Measurements from ENCODE around the gene ZNF526.

ZNF526 gene

DNA sequence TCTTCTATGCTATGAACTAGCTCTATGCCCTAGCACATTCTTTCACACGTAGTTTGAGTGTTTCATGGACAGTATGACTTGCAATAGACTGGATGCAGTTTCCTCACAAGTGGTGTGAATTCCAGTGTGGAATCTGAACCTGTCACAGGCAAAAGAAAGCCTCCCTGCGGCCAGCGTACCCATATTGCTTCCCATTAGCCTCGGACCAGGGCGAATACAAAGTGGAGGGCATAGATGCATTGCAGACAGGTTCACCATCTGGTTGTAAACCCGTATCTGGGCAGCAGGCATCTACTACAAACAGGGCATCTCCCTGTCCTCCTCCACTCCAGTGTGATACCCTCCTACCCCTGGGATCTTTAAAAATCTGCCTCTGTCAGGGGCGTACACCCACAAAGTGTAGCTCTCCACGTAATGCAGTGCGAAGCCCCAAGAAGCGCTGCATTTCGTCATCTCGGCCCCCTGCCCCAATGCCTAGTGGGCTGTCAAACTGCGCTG, 47.6 kb downstream of the ZNF526 start:
- TF ChIP-seq POLR2A (IDR thresholded peaks at IDR 0.05; ENCODE audit: extremely low read depth, insufficient read length) = no peak
- TF ChIP-seq CTCF (IDR thresholded peaks at IDR 0.05; ENCODE audit: low read depth, low read length) = no peak
- TF ChIP-seq MAX (IDR thresholded peaks at IDR 0.05; ENCODE audit: low read depth, low read length) = no peak
- TF ChIP-seq MYC (IDR thresholded peaks at IDR 0.05; ENCODE audit: low read depth, low read length) = no peak
- H3K4me3 ChIP-seq (ENCODE audit: low read depth, low read length) = peak overlapping the region; percentile 51
- DNase-seq (ENCODE audit: low read depth) = no peak

GRCh38 chr19:42268142-42268703, 48.1 kb downstream of the ZNF526 start:
- peak overlapping the region; percentile 74 for H3K4me3 ChIP-seq (ENCODE audit: low read depth, low read length)
- DNase-seq (ENCODE audit: low read depth) = peak; percentile 97
- TF ChIP-seq POLR2A (IDR thresholded peaks at IDR 0.05; ENCODE audit: extremely low read depth, insufficient read length) = peak; percentile 25
- TF ChIP-seq MYC (IDR thresholded peaks at IDR 0.05; ENCODE audit: low read depth, low read length) = no peak; the same call in 1 of the 2 replicates
- no peak for TF ChIP-seq CTCF (IDR thresholded peaks at IDR 0.05; ENCODE audit: low read depth, low read length)
- peak; percentile 93 for TF ChIP-seq MAX (IDR thresholded peaks at IDR 0.05; ENCODE audit: low read depth, low read length)

DNA sequence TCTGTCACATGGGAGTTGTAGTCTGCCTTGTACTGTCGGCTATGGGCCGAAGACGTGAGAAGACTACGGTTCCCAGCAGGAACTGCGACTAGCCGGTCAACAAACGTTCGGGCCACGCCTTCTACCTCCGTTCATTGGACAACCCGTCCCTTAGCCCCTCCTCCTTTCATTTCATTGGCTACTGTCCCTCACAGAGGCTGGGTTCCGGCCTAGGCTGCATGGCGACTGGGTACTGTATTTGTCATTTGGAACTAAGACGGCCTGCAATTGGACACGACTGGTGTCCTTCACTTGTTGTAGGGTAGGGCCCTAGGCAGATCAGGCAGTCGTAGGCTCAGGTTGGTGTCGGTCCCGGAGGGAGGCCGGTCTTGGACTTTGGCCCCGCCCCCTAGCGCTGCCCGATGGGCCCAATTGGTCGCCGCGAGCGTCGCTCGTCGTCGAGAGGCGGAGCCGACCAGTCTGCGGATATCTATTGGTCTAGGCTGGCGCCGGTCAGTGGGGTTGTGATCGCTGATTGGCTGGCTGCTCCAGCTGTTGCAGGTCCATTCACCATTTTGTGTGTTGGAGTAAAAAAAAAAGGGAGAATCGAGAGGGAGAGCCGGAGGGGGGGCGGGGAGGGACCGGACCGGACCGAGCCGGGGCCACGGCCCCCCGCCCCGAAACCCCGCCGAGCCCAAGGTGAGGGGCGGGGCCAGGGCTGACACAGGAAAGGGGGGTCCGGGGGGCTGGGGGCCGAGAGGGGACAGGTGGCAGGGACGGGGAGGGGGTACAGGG, 48.8 kb downstream of the ZNF526 start, which contains the start of gene CIC:
TSS of gene CIC (plus strand) at position 549 of the 774 bp plus-strand sequence. CDS start 2,532 bp downstream, outside the sequence.
- no peak for TF ChIP-seq POLR2A (IDR thresholded peaks at IDR 0.05; ENCODE audit: extremely low read depth, insufficient read length)
- no peak for TF ChIP-seq CTCF (IDR thresholded peaks at IDR 0.05; ENCODE audit: low read depth, low read length)
- no peak for TF ChIP-seq MAX (IDR thresholded peaks at IDR 0.05; ENCODE audit: low read depth, low read length)
- TF ChIP-seq MYC (IDR thresholded peaks at IDR 0.05; ENCODE audit: low read depth, low read length) = no peak
- peak; percentile 99 for DNase-seq (ENCODE audit: low read depth)

GRCh38 chr19:42269478-42270345, 49.6 kb downstream of the ZNF526 start:
- H3K4me3 ChIP-seq (ENCODE audit: low read depth, low read length) = peak overlapping the region; percentile 66
- TF ChIP-seq CTCF (IDR thresholded peaks at IDR 0.05; ENCODE audit: low read depth, low read length) = no peak
- TF ChIP-seq POLR2A (IDR thresholded peaks at IDR 0.05; ENCODE audit: extremely low read depth, insufficient read length) = no peak
- TF ChIP-seq MAX (IDR thresholded peaks at IDR 0.05; ENCODE audit: low read depth, low read length) = no peak
- no peak for TF ChIP-seq MYC (IDR thresholded peaks at IDR 0.05; ENCODE audit: low read depth, low read length)
- DNase-seq (ENCODE audit: low read depth) = no peak

More for the DNA sequence above, 48.8 kb downstream of the ZNF526 start, which contains the start of gene CIC:
- H3K4me3 ChIP-seq (ENCODE audit: low read depth, low read length) = peak within 1 kb of the TSS; percentile 74

DNA sequence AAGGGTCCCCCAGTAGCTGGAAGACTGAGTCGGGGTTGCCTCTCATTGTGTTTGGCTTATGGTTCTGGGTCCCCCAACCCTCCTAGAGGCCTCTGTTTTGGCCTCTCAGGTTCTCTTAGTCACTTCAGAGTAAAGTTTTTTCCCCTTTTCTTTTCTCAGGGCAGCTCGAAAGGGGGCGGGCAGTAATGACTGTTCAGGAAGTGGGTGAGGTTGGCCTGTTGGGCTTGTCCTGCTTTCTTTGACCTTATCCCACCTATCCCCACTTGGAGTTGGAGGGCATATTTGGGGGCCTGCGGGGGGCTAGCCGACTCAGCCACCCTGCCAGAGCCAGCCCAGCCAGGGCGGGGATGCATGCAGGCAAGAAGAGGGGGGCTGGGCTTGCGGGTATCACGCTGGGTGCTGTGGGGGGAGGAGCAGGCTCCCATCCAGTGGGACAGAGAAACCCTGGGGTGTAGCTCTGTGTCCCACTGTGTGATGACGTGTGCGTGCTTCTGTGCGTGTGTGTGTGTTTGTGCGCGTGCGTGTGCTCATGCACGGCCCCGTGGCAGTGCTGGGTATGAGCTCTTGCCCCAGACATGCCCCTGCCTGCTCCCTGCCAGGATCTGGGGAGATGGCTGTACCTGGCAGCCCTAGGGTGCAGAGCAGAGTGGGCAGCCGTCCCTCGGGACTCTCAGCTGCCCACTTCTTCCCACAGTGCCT, 50.4 kb downstream of the ZNF526 start:
- peak overlapping the region; percentile 66 for H3K4me3 ChIP-seq (ENCODE audit: low read depth, low read length)
- peak; percentile 60 for DNase-seq (ENCODE audit: low read depth)
- TF ChIP-seq POLR2A (IDR thresholded peaks at IDR 0.05; ENCODE audit: extremely low read depth, insufficient read length) (no peak), MYC (IDR thresholded peaks at IDR 0.05; ENCODE audit: low read depth, low read length) (0 out of 2 replicates have a peak, but pooled peaks have one; percentile 7)

Data from NB4 (cell line).